ENCODE measurements around the gene RYR3.

The RYR3 gene

DNA sequence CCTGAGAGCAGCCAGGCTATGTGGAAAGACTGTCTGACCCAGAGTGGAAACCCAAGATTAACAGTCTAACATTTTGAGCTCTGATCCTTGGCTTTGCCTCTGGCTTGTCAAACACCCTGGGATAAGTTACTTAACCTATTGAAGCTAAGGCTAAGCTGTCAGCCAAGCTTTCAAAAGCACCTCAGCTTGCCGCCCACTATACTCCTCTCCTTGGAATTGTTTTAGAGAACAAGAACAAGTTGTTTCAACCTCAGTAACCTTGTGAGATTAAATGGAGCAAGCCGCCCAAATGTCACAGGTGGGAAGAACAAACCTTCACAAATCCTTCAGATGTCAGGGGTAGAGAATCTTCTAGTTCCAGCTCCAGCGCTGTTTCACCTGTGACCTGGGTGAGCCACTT is 235.1 kb downstream of the RYR3 start (continued):
- TF ChIP-seq TCF4 (CRISPR knock-in tag; IDR thresholded peaks at IDR 0.05; ENCODE audit: borderline replicate concordance) = no peak

DNA sequence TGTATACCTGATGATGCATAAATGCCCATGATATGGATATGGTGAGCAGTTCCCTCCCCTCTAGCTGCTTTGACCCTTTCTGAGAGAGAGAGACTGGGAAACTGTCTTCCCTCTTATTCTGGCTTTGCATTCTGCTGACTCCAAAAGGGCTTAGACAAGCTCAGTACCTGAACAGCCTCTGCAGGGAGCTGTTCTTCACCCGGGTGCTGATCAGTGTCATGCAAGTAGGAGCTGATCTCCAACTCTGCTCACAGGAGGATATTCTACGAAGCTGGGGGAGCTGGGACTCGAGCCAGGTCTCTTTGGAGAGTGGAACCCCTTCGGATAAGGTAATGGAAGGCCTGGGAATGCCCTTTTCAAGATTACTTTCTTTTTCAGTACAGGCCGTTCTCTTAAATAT is 237.1 kb downstream of the RYR3 start:
- ATAC-seq = peak; percentile 92
- peak; percentile 56; the same call in 1 of the 2 replicates for TF ChIP-seq SNAI2 (CRISPR knock-in tag; IDR thresholded peaks at IDR 0.05)
- TF ChIP-seq, protein P1, sequence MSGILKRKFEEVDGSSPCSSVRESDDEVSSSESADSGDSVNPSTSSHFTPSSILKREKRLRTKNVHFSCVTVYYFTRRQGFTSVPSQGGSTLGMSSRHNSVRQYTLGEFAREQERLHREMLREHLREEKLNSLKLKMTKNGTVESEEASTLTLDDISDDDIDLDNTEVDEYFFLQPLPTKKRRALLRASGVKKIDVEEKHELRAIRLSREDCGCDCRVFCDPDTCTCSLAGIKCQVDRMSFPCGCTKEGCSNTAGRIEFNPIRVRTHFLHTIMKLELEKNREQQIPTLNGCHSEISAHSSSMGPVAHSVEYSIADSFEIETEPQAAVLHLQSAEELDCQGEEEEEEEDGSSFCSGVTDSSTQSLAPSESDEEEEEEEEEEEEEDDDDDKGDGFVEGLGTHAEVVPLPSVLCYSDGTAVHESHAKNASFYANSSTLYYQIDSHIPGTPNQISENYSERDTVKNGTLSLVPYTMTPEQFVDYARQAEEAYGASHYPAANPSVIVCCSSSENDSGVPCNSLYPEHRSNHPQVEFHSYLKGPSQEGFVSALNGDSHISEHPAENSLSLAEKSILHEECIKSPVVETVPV (CRISPR knock-in tag; IDR thresholded peaks at IDR 0.05) = no peak
- no peak for TF ChIP-seq ZC3H10 (CRISPR knock-in tag; IDR thresholded peaks at IDR 0.05)
- TF ChIP-seq ZFP3 (CRISPR knock-in tag; IDR thresholded peaks at IDR 0.05) = 0 out of 2 replicates have a peak, but pooled peaks have one; percentile 35
- 0 out of 2 replicates have a peak, but pooled peaks have one; percentile 55 for TF ChIP-seq CSDC2 (CRISPR knock-in tag; IDR thresholded peaks at IDR 0.05)
- no peak for TF ChIP-seq ZNF565 (CRISPR knock-in tag; conservative IDR thresholded peaks at IDR 0.05; ENCODE audit: low read depth)

DNA sequence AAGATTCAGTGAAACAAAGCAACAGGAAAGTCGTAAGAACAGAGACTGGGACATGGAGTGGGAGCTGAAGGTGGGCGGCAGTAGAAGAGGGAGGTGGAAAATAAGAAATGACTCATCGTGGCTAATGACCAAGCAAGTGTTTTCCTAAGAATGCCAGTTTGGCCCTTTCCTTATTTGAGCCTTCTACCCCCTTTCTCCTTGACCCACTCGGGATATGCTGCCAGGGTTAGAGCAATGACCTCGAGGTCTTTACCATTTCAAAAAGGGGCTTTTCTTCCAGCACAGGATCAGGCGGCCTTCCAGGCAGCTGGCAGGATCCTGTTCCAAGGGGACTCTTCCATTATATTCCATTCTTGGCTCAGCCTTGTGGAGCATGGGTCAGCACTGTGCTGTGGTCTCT is 241.1 kb downstream of the RYR3 start:
- TF ChIP-seq SNAI2 (CRISPR knock-in tag; IDR thresholded peaks at IDR 0.05) = no peak
- TF ChIP-seq ZNF8 (CRISPR knock-in tag; IDR thresholded peaks at IDR 0.05) = no peak
- TF ChIP-seq ESRRG (CRISPR knock-in tag; IDR thresholded peaks at IDR 0.05) = no peak
- no peak for TF ChIP-seq PPARA (CRISPR knock-in tag; IDR thresholded peaks at IDR 0.05; ENCODE audit: borderline replicate concordance)
- TF ChIP-seq ZNF565 (CRISPR knock-in tag; conservative IDR thresholded peaks at IDR 0.05; ENCODE audit: low read depth) = no peak
- TF ChIP-seq ARNTL (CRISPR knock-in tag; IDR thresholded peaks at IDR 0.05; ENCODE audit: borderline replicate concordance, low read depth) = no peak
- TF ChIP-seq, protein P2, sequence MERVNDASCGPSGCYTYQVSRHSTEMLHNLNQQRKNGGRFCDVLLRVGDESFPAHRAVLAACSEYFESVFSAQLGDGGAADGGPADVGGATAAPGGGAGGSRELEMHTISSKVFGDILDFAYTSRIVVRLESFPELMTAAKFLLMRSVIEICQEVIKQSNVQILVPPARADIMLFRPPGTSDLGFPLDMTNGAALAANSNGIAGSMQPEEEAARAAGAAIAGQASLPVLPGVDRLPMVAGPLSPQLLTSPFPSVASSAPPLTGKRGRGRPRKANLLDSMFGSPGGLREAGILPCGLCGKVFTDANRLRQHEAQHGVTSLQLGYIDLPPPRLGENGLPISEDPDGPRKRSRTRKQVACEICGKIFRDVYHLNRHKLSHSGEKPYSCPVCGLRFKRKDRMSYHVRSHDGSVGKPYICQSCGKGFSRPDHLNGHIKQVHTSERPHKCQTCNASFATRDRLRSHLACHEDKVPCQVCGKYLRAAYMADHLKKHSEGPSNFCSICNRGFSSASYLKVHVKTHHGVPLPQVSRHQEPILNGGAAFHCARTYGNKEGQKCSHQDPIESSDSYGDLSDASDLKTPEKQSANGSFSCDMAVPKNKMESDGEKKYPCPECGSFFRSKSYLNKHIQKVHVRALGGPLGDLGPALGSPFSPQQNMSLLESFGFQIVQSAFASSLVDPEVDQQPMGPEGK (CRISPR knock-in tag; IDR thresholded peaks at IDR 0.05; ENCODE audit: borderline replicate concordance) = no peak
- no peak for TF ChIP-seq ZFP3 (CRISPR knock-in tag; IDR thresholded peaks at IDR 0.05)
- TF ChIP-seq, protein P3, sequence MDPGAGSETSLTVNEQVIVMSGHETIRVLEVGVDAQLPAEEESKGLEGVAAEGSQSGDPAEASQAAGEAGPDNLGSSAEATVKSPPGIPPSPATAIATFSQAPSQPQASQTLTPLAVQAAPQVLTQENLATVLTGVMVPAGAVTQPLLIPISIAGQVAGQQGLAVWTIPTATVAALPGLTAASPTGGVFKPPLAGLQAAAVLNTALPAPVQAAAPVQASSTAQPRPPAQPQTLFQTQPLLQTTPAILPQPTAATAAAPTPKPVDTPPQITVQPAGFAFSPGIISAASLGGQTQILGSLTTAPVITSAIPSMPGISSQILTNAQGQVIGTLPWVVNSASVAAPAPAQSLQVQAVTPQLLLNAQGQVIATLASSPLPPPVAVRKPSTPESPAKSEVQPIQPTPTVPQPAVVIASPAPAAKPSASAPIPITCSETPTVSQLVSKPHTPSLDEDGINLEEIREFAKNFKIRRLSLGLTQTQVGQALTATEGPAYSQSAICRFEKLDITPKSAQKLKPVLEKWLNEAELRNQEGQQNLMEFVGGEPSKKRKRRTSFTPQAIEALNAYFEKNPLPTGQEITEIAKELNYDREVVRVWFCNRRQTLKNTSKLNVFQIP (CRISPR knock-in tag; IDR thresholded peaks at IDR 0.05; ENCODE audit: borderline replicate concordance, low read depth) = no peak
- TF ChIP-seq ISL1 (CRISPR knock-in tag; IDR thresholded peaks at IDR 0.05) = no peak
- TF ChIP-seq, protein P4, sequence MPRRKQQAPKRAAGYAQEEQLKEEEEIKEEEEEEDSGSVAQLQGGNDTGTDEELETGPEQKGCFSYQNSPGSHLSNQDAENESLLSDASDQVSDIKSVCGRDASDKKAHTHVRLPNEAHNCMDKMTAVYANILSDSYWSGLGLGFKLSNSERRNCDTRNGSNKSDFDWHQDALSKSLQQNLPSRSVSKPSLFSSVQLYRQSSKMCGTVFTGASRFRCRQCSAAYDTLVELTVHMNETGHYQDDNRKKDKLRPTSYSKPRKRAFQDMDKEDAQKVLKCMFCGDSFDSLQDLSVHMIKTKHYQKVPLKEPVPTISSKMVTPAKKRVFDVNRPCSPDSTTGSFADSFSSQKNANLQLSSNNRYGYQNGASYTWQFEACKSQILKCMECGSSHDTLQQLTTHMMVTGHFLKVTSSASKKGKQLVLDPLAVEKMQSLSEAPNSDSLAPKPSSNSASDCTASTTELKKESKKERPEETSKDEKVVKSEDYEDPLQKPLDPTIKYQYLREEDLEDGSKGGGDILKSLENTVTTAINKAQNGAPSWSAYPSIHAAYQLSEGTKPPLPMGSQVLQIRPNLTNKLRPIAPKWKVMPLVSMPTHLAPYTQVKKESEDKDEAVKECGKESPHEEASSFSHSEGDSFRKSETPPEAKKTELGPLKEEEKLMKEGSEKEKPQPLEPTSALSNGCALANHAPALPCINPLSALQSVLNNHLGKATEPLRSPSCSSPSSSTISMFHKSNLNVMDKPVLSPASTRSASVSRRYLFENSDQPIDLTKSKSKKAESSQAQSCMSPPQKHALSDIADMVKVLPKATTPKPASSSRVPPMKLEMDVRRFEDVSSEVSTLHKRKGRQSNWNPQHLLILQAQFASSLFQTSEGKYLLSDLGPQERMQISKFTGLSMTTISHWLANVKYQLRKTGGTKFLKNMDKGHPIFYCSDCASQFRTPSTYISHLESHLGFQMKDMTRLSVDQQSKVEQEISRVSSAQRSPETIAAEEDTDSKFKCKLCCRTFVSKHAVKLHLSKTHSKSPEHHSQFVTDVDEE (CRISPR knock-in tag; IDR thresholded peaks at IDR 0.05) = no peak
- TF ChIP-seq, protein P5, sequence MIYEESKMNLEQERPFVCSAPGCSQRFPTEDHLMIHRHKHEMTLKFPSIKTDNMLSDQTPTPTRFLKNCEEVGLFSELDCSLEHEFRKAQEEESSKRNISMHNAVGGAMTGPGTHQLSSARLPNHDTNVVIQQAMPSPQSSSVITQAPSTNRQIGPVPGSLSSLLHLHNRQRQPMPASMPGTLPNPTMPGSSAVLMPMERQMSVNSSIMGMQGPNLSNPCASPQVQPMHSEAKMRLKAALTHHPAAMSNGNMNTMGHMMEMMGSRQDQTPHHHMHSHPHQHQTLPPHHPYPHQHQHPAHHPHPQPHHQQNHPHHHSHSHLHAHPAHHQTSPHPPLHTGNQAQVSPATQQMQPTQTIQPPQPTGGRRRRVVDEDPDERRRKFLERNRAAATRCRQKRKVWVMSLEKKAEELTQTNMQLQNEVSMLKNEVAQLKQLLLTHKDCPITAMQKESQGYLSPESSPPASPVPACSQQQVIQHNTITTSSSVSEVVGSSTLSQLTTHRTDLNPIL (CRISPR knock-in tag; IDR thresholded peaks at IDR 0.05; ENCODE audit: low read depth) = no peak
- no peak for TF ChIP-seq TCF4 (CRISPR knock-in tag; IDR thresholded peaks at IDR 0.05; ENCODE audit: borderline replicate concordance)
- TF ChIP-seq TOX (CRISPR knock-in tag; IDR thresholded peaks at IDR 0.05; ENCODE audit: borderline replicate concordance) = no peak
- no peak for TF ChIP-seq ZNF70 (CRISPR knock-in tag; IDR thresholded peaks at IDR 0.05)
- no peak for ATAC-seq

DNA sequence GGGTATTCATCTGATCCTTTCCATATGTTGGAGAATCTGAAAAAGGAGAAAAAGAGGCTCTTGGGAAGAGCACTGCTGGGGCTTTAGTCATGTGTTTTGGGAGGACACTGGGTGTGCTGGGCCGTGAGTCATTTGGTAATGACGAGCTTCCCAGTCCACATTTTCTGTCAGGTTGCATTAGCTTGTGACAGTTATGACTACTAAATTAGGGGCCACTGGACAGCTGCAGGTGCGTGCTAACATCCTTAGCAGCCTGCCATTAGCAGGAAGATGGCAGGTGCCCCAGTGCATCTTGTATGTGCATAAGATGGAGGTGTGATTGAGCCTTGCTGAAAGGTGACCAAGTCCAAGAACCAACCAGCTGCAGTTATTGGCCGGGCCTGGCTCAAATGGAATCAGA is 242.4 kb downstream of the RYR3 start:
- ATAC-seq = no peak
- TF ChIP-seq ZFP30 (CRISPR knock-in tag; IDR thresholded peaks at IDR 0.05) = no peak
- TF ChIP-seq, protein P2 (CRISPR knock-in tag; IDR thresholded peaks at IDR 0.05; ENCODE audit: borderline replicate concordance) = no peak
- TF ChIP-seq TCF4 (CRISPR knock-in tag; IDR thresholded peaks at IDR 0.05; ENCODE audit: borderline replicate concordance) = no peak
- no peak for TF ChIP-seq ZFP3 (CRISPR knock-in tag; IDR thresholded peaks at IDR 0.05)
- no peak for TF ChIP-seq ZC3H10 (CRISPR knock-in tag; IDR thresholded peaks at IDR 0.05)
- no peak for TF ChIP-seq GLIS3 (CRISPR knock-in tag; IDR thresholded peaks at IDR 0.05)
- TF ChIP-seq, protein P4 (CRISPR knock-in tag; IDR thresholded peaks at IDR 0.05) = no peak
- no peak for TF ChIP-seq ARNTL (CRISPR knock-in tag; IDR thresholded peaks at IDR 0.05; ENCODE audit: borderline replicate concordance, low read depth)
- no peak for TF ChIP-seq ESRRG (CRISPR knock-in tag; IDR thresholded peaks at IDR 0.05)
- TF ChIP-seq PPARA (CRISPR knock-in tag; IDR thresholded peaks at IDR 0.05; ENCODE audit: borderline replicate concordance) = no peak
- TF ChIP-seq BACH2 (CRISPR knock-in tag; IDR thresholded peaks at IDR 0.05; ENCODE audit: borderline replicate concordance) = no peak
- TF ChIP-seq TOX (CRISPR knock-in tag; IDR thresholded peaks at IDR 0.05; ENCODE audit: borderline replicate concordance) = no peak
- no peak for TF ChIP-seq ISL1 (CRISPR knock-in tag; IDR thresholded peaks at IDR 0.05)
